Muscle layer of colon (tissue), 2 donors: ENCODE data around the gene RAB19.
"Not testable (repeated sequence)": the region's sequence is repeated elsewhere in the genome, so short reads cannot be mapped to it uniquely, and the experiment has no call there.

Experiments
- H3K27ac ChIP-seq: one replicate; pipeline ENCODE4 v1.7.0; 2013; ENCODE audit warnings: low read depth, mild to moderate bottlenecking, low read length, moderate library complexity
- H3K27me3 ChIP-seq, 2 donors: one replicate each; pipeline ENCODE4 v1.7.0; 2013; ENCODE audit warnings: low read length in 2 of 2, mild to moderate bottlenecking in 2 of 2; ENCODE audit not compliant: insufficient read depth in 2 of 2, control insufficient read depth in 1 of 2
- H3K36me3 ChIP-seq: one replicate; pipeline ENCODE4 v1.7.0; 2013; ENCODE audit warnings: mild to moderate bottlenecking, low read length; ENCODE audit not compliant: insufficient read depth
- H3K4me1 ChIP-seq: one replicate; pipeline ENCODE4 v1.7.0; 2013; ENCODE audit warnings: mild to moderate bottlenecking, low read length; ENCODE audit not compliant: insufficient read depth
- H3K4me3 ChIP-seq, 2 donors: one replicate each; pipeline ENCODE4 v1.7.0; 2013; ENCODE audit warnings: low read length in 2 of 2, low read depth in 1 of 2, mild to moderate bottlenecking in 1 of 2, moderate library complexity in 1 of 2
- H3K9ac ChIP-seq: one replicate; pipeline ENCODE4 v1.7.0; 2013; ENCODE audit warnings: low read length
- H3K9me3 ChIP-seq: one replicate; pipeline ENCODE4 v1.7.0; 2013; ENCODE audit warnings: mild to moderate bottlenecking, low read length
- donor health status: abdominal sarcoma.
- donor health status: Adenocarcinoma of cecum.

RAB19 gene

DNA sequence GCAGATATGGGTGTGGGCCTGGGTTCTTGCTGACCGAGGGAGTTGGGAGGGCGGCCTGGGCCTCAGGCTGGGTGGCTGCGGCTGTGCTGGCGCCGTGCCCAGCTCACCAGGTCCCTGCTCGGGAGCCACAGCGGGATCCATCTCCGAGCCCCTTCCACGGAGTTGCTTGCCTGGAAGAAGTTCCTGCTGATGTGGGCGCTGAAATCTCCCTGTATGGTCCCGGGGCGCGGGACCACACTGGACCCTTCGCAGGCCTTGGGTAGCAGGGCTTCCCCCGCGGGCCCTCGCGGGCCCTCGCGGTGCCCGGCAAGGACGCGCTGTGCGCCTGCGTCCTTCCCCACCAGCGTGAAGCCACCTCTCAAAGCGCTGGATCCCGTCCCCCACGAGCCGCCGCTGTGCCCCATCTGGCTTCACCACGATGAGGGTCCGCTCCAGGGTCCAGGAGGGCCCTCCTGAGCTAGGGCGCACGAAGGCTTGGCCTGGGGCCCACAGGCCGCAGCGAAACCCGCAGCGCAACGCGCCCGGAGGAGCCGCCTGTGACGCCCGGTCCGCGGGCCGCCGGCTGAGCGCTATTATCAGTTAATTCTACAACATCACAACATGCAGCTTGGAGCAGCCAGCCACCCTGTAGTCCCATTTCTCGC lies 31.5 kb downstream of the RAB19 start:
- Histone ChIP-seq H3K4me3 (no peak overlapping the region), H3K27ac (no peak overlapping the region), H3K9me3 (no peaks in the 10 kb centered on the region), H3K4me1 (no peaks in the 10 kb centered on the region), H3K9ac (no peak overlapping the region), H3K36me3 (no peaks in the 10 kb centered on the region), H3K27me3 (no peaks in the 10 kb centered on the region)

DNA sequence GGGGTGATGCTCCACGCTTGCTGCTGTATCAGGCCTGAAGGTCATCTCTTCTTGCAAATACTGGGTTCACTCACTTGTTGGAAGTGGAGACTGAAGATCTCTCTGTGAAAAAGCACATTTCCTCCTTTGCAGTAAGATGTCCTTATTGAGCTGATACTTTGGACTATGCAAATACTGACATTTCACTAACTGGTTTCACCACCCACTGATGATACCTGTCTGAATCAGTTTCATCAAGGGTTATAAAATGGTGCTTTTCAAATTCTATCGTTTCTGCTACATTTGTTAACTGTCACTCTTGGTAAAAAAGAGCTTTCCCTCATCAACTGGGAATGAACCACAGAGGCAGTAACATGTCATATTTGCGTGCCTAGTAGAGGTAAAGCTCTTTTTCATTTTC lies 35.5 kb downstream of the RAB19 start:
- H3K4me3 ChIP-seq: no peak overlapping the region

DNA sequence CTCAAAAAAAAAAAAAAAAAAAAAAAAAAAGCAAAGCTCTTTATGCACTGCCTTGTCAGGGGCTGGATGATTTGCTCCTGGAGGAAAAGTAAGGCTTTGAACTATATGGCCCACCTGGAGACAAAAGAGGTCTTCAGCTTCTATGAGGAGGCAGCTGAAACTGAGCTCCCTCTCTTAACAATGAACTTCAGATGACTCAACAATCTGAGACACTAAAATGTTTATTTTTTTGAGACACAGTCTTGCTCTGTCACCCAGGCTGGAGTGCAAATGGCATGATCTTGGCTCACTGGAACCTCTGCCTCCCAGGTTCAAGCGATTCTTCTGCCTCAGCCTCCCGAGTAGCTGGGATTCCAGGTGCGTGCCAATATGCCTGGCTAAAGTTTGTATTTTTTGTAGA lies 36.7 kb downstream of the RAB19 start:
- Histone ChIP-seq H3K27ac (no peak overlapping the region), H3K36me3 (no peaks in the 10 kb centered on the region), H3K4me1 (no peaks in the 10 kb centered on the region), H3K9ac (no peak overlapping the region), H3K9me3 (no peaks in the 10 kb centered on the region), H3K4me3 (no peak overlapping the region), H3K27me3 (no peaks in the 10 kb centered on the region)

More for the DNA sequence above, 35.5 kb downstream of the RAB19 start:
- H3K9ac ChIP-seq: no peak overlapping the region
- no peaks in the 10 kb centered on the region for H3K27me3 ChIP-seq
- H3K36me3 ChIP-seq: no peaks in the 10 kb centered on the region
- H3K27ac ChIP-seq: no peak overlapping the region
- H3K9me3 ChIP-seq: no peaks in the 10 kb centered on the region
- no peaks in the 10 kb centered on the region for H3K4me1 ChIP-seq

DNA sequence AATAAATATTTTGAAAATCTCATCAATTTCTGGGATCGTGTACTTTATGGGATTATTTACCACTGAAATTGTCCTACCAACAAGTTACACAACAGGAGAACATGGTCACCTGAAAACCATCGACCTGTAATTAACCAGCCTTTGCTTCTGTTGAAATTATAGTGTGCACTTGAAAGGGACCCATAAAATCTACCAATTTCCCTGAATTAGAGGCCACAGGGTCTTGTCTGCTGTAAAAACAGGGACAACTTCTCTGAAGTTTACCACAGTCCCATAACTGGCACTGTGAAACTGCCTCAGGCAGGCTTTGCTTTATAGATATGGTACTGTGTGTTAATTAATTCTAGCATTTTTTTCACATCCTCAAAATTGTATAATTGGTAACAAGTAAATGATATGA lies 37.7 kb downstream of the RAB19 start:
- no peak overlapping the region for H3K27ac ChIP-seq
- H3K27me3 ChIP-seq: no peaks in the 10 kb centered on the region
- no peaks in the 10 kb centered on the region for H3K4me1 ChIP-seq
- H3K4me3 ChIP-seq: no peak overlapping the region
- H3K9ac ChIP-seq: no peak overlapping the region
- H3K36me3 ChIP-seq: no peaks in the 10 kb centered on the region
- H3K9me3 ChIP-seq: no peaks in the 10 kb centered on the region

DNA sequence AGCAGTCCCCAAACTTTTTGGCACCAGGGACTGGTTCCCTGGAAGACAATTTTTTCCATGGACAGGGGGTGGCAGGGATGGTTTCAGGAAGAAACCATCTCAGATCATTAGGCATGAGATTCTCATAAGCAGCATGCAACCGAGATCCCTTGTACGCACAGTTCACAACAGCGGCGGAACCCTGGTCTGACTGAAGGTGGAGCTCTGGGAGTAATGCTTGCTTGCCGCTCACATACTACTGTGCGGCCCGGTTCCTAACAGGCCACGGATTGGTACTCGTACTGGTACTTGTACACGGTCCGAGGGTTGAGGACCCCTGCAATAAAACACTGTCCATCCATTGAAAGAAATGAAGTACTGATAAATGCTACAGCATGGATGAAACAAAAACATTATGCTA lies 42.6 kb downstream of the RAB19 start:
- Histone ChIP-seq H3K27ac (no peak overlapping the region), H3K9ac (no peak overlapping the region), H3K27me3 (no peaks in the 10 kb centered on the region), H3K36me3 (no peaks in the 10 kb centered on the region), H3K9me3 (no peaks in the 10 kb centered on the region), H3K4me3 (no peak overlapping the region), H3K4me1 (no peaks in the 10 kb centered on the region)

DNA sequence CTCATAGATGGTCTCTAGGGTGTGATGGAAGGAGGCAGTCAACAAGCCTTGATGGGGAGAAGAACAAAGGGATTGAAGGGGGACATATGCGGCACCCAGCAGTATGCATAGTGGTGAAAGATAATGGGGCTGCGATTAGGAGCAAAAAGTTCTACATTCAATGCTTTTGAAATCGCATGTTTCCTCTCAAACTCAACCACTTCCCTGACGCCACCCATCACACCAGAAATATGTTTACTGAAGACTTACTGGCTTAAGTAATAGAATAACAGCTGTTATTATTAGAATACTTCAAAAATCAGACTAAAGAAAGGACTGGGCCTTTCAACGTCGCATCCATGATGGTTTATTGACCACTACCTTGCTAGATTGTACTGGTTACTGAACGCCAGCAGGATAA lies 44.0 kb downstream of the RAB19 start:
- no peaks in the 10 kb centered on the region for H3K4me1 ChIP-seq
- no peaks in the 10 kb centered on the region for H3K9me3 ChIP-seq
- H3K9ac ChIP-seq: no peak overlapping the region
- H3K4me3 ChIP-seq: no peak overlapping the region
- H3K27me3 ChIP-seq: no peaks in the 10 kb centered on the region
- peaks cover 4% of the 10 kb centered on the region for H3K36me3 ChIP-seq
- H3K27ac ChIP-seq: no peak overlapping the region

DNA sequence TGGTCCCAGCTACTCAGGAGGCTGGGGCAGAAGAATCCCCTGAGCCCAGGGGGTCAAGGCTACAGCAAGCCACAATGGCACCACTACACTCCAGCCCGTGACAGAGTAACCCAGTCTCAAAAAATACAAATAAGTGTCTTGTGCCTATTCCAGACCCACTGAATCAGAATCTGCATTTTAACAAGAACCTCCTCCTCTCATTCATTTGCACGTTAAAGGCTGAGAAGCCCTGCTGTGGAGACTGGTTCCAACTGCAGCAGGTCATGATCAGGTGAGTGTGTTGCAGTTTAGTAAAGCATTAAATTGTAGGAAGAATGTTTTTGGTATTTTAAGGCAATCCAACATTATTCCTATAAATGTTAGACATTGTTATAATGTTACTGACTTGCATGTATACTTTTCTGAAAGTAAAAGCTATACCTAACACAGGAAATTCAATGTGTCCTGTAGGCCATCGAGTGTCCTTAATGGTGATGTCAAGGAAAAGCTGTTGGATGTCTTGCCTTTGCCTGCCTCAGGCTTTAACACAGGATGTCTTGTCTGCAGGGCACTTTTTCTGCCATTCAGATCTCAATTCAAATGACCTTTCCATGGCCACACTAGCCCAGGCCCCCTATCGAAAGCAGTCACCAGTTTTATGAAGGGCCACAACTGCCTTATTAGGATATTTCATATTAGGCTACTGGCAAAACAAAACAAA lies 45.1 kb downstream of the RAB19 start:
- Histone ChIP-seq H3K36me3 (peaks cover 11% of the 10 kb centered on the region), H3K4me1 (no peaks in the 10 kb centered on the region), H3K9ac (no peak overlapping the region), H3K4me3 (no peak overlapping the region), H3K27ac (no peak overlapping the region), H3K27me3 (no peaks in the 10 kb centered on the region), H3K9me3 (no peaks in the 10 kb centered on the region)

DNA sequence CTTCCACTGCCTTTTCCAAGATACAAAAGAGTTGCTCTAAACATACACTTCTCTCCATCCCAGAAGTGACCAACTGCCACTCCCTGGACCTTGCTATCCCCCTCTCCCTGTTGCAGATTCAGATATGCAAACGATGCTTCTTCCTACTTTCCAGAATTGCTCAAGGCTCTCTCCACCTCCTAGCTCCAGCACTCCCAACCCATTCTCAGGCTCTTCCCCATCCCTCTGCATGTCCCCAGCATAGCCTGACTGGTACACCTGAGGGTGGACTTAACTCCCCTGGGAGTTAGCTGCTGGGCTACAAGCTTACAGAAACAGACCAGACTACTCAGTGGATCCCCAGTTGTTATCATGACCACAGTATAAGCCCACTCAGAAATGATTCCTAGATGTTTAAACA lies 47.9 kb downstream of the RAB19 start:
- Histone ChIP-seq H3K4me1 (no peaks in the 10 kb centered on the region), H3K9me3 (no peaks in the 10 kb centered on the region), H3K36me3 (peaks cover 36% of the 10 kb centered on the region), H3K9ac (no peak overlapping the region), H3K27ac (no peak overlapping the region), H3K4me3 (no peak overlapping the region), H3K27me3 (no peaks in the 10 kb centered on the region)

DNA sequence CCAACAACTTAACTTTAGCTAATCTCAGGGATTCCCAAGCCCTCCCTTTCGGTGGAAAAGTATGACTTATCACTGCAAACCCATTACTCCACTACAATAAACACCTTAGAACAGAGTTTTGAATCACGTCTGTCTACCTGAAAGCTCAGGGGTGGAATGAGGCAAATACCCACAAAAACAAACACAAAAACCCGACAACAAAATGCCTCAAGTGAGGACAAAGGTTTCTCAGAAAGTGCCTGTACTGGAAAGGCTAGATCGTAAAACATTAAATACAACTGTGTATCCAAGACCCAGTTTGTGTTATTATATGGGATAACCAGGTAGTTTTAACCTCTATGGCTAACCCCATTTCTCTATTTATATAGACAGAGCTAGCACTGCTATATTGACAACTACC lies 49.4 kb downstream of the RAB19 start:
- no peak overlapping the region for H3K27ac ChIP-seq
- H3K9me3 ChIP-seq: no peaks in the 10 kb centered on the region
- no peaks in the 10 kb centered on the region for H3K27me3 ChIP-seq
- H3K4me1 ChIP-seq: no peaks in the 10 kb centered on the region
- H3K36me3 ChIP-seq: peaks cover 43% of the 10 kb centered on the region
- H3K9ac ChIP-seq: no peak overlapping the region
- H3K4me3 ChIP-seq: no peak overlapping the region

DNA sequence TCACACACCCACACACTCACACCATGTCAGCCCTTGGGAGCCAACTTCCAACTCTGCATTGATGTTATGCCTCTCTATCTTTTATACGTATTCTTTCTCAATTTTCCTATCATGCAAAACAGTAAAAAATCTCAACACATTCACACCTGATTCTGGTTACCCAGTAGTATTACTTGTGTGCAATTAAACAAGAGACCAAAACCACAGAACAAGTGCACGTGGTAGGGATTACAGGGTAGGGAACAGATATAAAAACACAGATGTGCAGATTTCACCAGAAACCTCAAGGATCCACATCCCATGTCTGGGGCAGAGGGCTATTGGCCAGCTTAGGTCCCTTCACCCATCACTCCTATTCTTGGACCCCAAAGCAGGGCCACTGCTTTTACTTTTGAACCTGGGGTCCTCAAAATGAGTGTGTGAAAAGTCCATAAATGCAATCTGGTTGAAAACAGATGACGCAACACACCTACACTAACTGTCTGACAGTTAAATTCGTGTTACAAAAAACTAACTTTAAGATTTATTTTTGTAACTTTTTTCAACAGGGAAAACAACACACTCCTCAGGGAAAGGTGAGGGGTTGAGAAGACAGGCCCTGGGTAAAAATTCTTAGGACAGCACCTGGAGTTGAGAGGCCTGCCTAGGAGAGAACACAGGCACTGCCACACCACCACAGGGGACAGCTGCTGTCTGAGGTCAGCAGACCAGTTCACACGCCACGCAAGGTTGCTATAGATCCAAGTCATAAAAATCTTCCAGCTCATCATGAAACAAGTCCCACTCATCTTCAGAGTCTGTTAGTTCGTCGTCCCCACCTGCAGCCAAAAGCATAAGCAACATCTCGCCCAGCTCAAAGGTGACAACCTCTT lies 50.2 kb downstream of the RAB19 start:
- not testable (repeated sequence) for H3K9me3 ChIP-seq, H3K27me3 ChIP-seq, H3K4me1 ChIP-seq, H3K9ac ChIP-seq, H3K27ac ChIP-seq, H3K4me3 ChIP-seq
- H3K36me3 ChIP-seq: peaks cover 43% of the 10 kb centered on the region

DNA sequence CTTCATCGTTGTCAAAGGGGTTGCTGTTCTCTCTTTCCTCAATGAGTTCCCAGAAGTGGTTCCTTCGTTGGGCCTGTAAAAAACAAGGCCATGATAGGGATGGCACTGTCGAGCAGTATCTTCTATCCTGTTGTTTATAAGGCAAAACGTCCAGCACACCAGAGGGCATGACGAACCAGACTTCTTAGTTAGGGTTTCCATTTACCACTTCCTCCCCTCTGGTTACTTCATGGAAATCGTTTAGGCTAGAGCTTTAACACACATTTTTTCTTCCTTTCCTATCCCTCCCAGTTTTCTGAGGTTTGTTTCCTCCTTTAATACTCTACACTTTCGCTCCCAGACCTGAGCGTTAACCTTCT lies 50.8 kb downstream of the RAB19 start:
- Histone ChIP-seq H3K27me3 (no peaks in the 10 kb centered on the region), H3K36me3 (peaks cover 43% of the 10 kb centered on the region), H3K27ac (no peak overlapping the region), H3K9ac (no peak overlapping the region), H3K4me3 (no peak overlapping the region), H3K9me3 (no peaks in the 10 kb centered on the region), H3K4me1 (no peaks in the 10 kb centered on the region)
